Body of pancreas (tissue), 4 donors: ENCODE measurements around the gene PDIK1L.

Experiments
- CTCF ChIP-seq, 7 experiments: fragments of 450-650 bp in 4 of 7; fragments of 200-600 bp in 3 of 7; sonication (generic) in 3 of 7; IDR thresholded peaks; one replicate each; pipeline ENCODE4 v1.5.1; 2016 to 2019; ENCODE audit warnings: antibody characterized with exemption in 7 of 7
- POLR2A ChIP-seq, 3 donors: fragments of 450-650 bp; IDR thresholded peaks; one replicate each; pipeline ENCODE4 v1.6.1; 2016; ENCODE audit warnings: antibody characterized with exemption in 3 of 3, mild to moderate bottlenecking in 2 of 3

GRCh38 chr1:26081267-26082019 is 30.2 kb upstream of the PDIK1L start:
- TF ChIP-seq CTCF (IDR thresholded peaks at IDR 0.05) (no peak), POLR2A (IDR thresholded peaks at IDR 0.05) (no peak)
